Measurements from ENCODE around the gene PPARA.

DNA sequence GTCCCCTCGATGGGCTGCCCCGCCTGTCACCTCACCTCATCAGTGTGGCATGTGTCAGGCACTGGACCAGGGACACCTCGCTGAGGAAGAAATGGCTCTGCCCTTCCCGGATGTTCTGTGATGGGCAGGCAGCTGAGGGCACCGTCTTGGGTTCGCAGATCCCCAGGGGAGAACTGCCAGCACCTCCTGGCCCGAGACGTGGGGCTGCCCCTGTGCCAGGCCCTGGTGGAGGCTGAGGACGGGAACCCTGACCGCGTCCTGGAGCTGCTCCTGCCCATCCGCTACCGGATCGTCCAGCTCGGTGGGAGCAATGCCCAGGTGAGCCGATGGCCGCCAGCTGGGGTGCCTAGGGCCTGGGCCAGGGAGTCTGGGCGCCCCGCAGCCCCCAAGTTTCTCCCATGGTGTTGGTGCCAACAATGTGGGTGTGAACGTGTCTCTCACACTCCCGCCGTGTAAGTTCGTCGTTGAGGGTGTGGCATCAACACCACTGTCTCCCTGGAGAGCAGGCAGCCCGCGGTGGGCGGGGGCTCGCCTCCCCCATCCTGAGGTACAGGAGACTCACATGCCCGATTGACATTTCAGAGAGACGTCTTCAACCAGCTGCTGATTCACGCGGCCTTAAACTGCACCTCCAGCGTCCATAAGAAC is 139.0 kb downstream of the PPARA start:
- TF ChIP-seq, protein P1, sequence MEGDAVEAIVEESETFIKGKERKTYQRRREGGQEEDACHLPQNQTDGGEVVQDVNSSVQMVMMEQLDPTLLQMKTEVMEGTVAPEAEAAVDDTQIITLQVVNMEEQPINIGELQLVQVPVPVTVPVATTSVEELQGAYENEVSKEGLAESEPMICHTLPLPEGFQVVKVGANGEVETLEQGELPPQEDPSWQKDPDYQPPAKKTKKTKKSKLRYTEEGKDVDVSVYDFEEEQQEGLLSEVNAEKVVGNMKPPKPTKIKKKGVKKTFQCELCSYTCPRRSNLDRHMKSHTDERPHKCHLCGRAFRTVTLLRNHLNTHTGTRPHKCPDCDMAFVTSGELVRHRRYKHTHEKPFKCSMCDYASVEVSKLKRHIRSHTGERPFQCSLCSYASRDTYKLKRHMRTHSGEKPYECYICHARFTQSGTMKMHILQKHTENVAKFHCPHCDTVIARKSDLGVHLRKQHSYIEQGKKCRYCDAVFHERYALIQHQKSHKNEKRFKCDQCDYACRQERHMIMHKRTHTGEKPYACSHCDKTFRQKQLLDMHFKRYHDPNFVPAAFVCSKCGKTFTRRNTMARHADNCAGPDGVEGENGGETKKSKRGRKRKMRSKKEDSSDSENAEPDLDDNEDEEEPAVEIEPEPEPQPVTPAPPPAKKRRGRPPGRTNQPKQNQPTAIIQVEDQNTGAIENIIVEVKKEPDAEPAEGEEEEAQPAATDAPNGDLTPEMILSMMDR (IDR thresholded peaks at IDR 0.05; ENCODE audit: insufficient read depth, low read depth, low read length) = no peak
- TF ChIP-seq EZH2 (IDR thresholded peaks at IDR 0.05; ENCODE audit: insufficient read depth, low read length) = no peak

All from astrocyte (in vitro differentiated cells and primary cell).